ENCODE results near the gene TM4SF4.
A peak's percentile ranks its signal among the peaks of the same experiment; 100 is the strongest.

The TM4SF4 gene

GRCh38 chr3:149548669-149549065 is 74.2 kb downstream of the TM4SF4 start:
- H3K9me3 ChIP-seq (ENCODE audit: control insufficient read depth in 2 of 2, low read length in 2 of 2) = no peaks in the 10 kb centered on the region
- no peaks in the 10 kb centered on the region for H3K27me3 ChIP-seq (ENCODE audit: control insufficient read depth in 1 of 2, insufficient read depth in 2 of 2, low read length in 2 of 2)
- peak overlapping the region in 1 of 2 donors; percentile 54 for H3K4me3 ChIP-seq (ENCODE audit: low read length in 2 of 2)
- H3K9ac ChIP-seq (ENCODE audit: low read length in 2 of 2) = peak overlapping the region; percentile 55 to 59
- peak overlapping the region; percentile 92 for H3K27ac ChIP-seq (ENCODE audit: low read length)
- peaks cover 30% of the 10 kb centered on the region for H3K4me1 ChIP-seq (ENCODE audit: control insufficient read depth, insufficient read depth, low read length)
- H3K36me3 ChIP-seq (ENCODE audit: control insufficient read depth in 2 of 2, insufficient read depth in 2 of 2, low read length in 2 of 2) = no peaks in the 10 kb centered on the region

- Histone ChIP-seq H3K9me3 (ENCODE audit: control insufficient read depth in 2 of 2, low read length in 2 of 2) (no peaks in the 10 kb centered on the region), H3K27ac (ENCODE audit: low read length) (no peak overlapping the region), H3K27me3 (ENCODE audit: control insufficient read depth in 1 of 2, insufficient read depth in 2 of 2, low read length in 2 of 2) (no peaks in the 10 kb centered on the region), H3K4me1 (ENCODE audit: control insufficient read depth, insufficient read depth, low read length) (peaks cover 47% of the 10 kb centered on the region), H3K36me3 (ENCODE audit: control insufficient read depth in 2 of 2, insufficient read depth in 2 of 2, low read length in 2 of 2) (no peaks in the 10 kb centered on the region), H3K9ac (ENCODE audit: low read length in 2 of 2) (no peak overlapping the region), H3K4me3 (ENCODE audit: low read length in 2 of 2) (no peak overlapping the region)
Observed at GRCh38 chr3:149551500-149551899, 77.0 kb downstream of the TM4SF4 start.

- H3K4me3 ChIP-seq (ENCODE audit: low read length in 2 of 2) = no peak overlapping the region
- peaks cover 35% of the 10 kb centered on the region for H3K4me1 ChIP-seq (ENCODE audit: control insufficient read depth, insufficient read depth, low read length)
- no peak overlapping the region for H3K9ac ChIP-seq (ENCODE audit: low read length in 2 of 2)
- no peaks in the 10 kb centered on the region for H3K27me3 ChIP-seq (ENCODE audit: control insufficient read depth in 1 of 2, insufficient read depth in 2 of 2, low read length in 2 of 2)
- no peaks in the 10 kb centered on the region for H3K36me3 ChIP-seq (ENCODE audit: control insufficient read depth in 2 of 2, insufficient read depth in 2 of 2, low read length in 2 of 2)
- no peaks in the 10 kb centered on the region for H3K9me3 ChIP-seq (ENCODE audit: control insufficient read depth in 2 of 2, low read length in 2 of 2)
- peak overlapping the region; percentile 80 for H3K27ac ChIP-seq (ENCODE audit: low read length)
Observed at GRCh38 chr3:149552700-149553099, 78.2 kb downstream of the TM4SF4 start.

All from stomach smooth muscle (tissue), 2 donors.